Heart left ventricle (tissue), 16 donors: ENCODE results near the gene FAR2. TPM values are rescaled to one million over a fixed set of nuclear protein-coding genes. Genes with fewer than 3 reads are reported as not detected.
A peak's percentile ranks its signal among the peaks of the same experiment; 100 is the strongest.

Experiments used
- ATAC-seq, 4 donors: fragments of 200-7000 bp; cut with Tn5 transposase; one replicate each; pipeline ENCODE4 v1.9.1; 2020 to 2022; ENCODE audit warnings: moderate library complexity in 4 of 4, mild to moderate bottlenecking in 3 of 4, moderate number of reproducible peaks in 1 of 4
- DNase-seq, 5 donors: peaks; one replicate each; pipeline ENCODE4 v3.0.0-alpha.2; 2020
- H3K27ac ChIP-seq, 12 donors: fragments of 200-600 bp; sonication (generic) in 4 of 12; one replicate each; pipeline versions ENCODE4 v1.5.0 to v1.8.0; 2016 to 2022; ENCODE audit warnings: mild to moderate bottlenecking in 2 of 12
- H3K27me3 ChIP-seq, 9 donors: fragments of 200-600 bp; sonication (generic) in 2 of 9; one replicate each; pipeline versions ENCODE4 v1.5.1 to v1.8.0; 2016 to 2022; ENCODE audit warnings: mild to moderate bottlenecking in 3 of 9
- H3K36me3 ChIP-seq, 9 donors: fragments of 200-600 bp; sonication (generic) in 2 of 9; one replicate each; pipeline versions ENCODE4 v1.5.0 to v1.8.0; 2018 to 2022; ENCODE audit warnings: mild to moderate bottlenecking in 2 of 9
- H3K4me1 ChIP-seq, 12 donors: fragments of 200-600 bp; sonication (generic) in 4 of 12; one replicate each; pipeline versions ENCODE4 v1.5.0 to v1.8.0; 2016 to 2022; ENCODE audit warnings: mild to moderate bottlenecking in 3 of 12
- H3K4me3 ChIP-seq, 12 donors: fragments of 200-600 bp; sonication (generic) in 4 of 12; one replicate each; pipeline versions ENCODE4 v1.5.0 to v1.8.0; 2017 to 2022; ENCODE audit warnings: mild to moderate bottlenecking in 9 of 12, moderate library complexity in 4 of 12
- H3K9me3 ChIP-seq, 12 donors: fragments of 200-600 bp; sonication (generic) in 4 of 12; one replicate each; pipeline versions ENCODE4 v1.5.0 to v1.8.0; 2016 to 2022; ENCODE audit warnings: mild to moderate bottlenecking in 1 of 12
- POLR2A ChIP-seq, 2 donors: fragments of 450-650 bp; IDR thresholded peaks; one replicate each; pipeline ENCODE4 v1.6.1; 2017; ENCODE audit warnings: antibody characterized with exemption in 2 of 2, mild to moderate bottlenecking in 2 of 2, moderate library complexity in 2 of 2
- WGBS, 4 donors: extraction: QIAGEN DNeasy Blood & Tissue Kit in 2 of 4; methylation state at CpG; one replicate each; pipeline versions ENCODE4 v1.1.5 to v1.1.7; 2013 to 2018; 5-methylcytosine and 5-hydroxymethylcytosine counted together
- intact Hi-C, 10 donors: fragments of 100-400 bp; cut with DNase I; formaldehyde crosslinking; loops; one replicate each; pipeline versions ENCODE4 v1.11.1 to v1.14.2; 2022
- polyA plus RNA-seq, 2 donors: library from polyadenylated mRNA; stranded (reverse); fragments of 200-250 nt; gene quantifications; one replicate each; pipeline ENCODE4 v1.2.3, GENCODE V29; 2013
- total RNA-seq, 9 donors: library from RNA; depleted of rRNA in 2 of 9; stranded (reverse); fragments of >200 nt in 2 of 9; fragmentation: NEBNext Ultra II Directional in 3 of 9; extraction: Animal tissue kit (Norgen Biotek cat#: 25700) in 3 of 9; gene quantifications; one replicate each; pipeline versions ENCODE4 v1.1.0 to v1.2.4, GENCODE V29; 2016 to 2023
- TF ChIP-seq, protein P1 (sequence below), 12 donors: fragments of 200-600 bp; sonication (generic) in 4 of 12; IDR thresholded peaks; one replicate each; pipeline versions ENCODE4 v1.5.0 to v1.8.0; 2018 to 2022; ENCODE audit warnings: antibody characterized with exemption in 12 of 12, mild to moderate bottlenecking in 5 of 12
- donor health status: ischemic (EF 13 %, LVEDD 7.1; RV severe dilation, severe dysfunction).
- donor health status: healthy with polysubstance abuse.
- donor health status: DM: no; HTN: yes; CAD: no.
- donor health status: DM: no; HTN: no; CAD: no.
- donor health status: ischemic (EF 25% LVEDD 6.9; RV normal size, moderate dysfunction).
- donor health status: ischemic (EF 25% LVEDD 5.7; RV mildly dilated, moderate dysfunction).
- donor health status: healthy.
- donor health status: DM: yes; HTN: yes; CAD: no.
- donor health status: ischemic (EF 35%, LVEDD 5.7; RV mildly dilated, moderate dysfunction).
- donor health status: nonischemic (EF 11% LVEDD 7.7; RV severe dilation, severe dysfunction).
- donor health status: DM: yes; HTN: yes; CAD: no.
- donor health status: PGD.
- donor health status: ischemic (EF 29% LVEDD 5.4; RV normal size, mild dysfunction).
- donor health status: nonischemic (EF 23%, LVEDD 6.1; RV moderate dilation, normal function).

The FAR2 gene
- total and polyA plus RNA-seq, 11 donors = 1.1 to 11.6 (median 3.0) TPM

DNA sequence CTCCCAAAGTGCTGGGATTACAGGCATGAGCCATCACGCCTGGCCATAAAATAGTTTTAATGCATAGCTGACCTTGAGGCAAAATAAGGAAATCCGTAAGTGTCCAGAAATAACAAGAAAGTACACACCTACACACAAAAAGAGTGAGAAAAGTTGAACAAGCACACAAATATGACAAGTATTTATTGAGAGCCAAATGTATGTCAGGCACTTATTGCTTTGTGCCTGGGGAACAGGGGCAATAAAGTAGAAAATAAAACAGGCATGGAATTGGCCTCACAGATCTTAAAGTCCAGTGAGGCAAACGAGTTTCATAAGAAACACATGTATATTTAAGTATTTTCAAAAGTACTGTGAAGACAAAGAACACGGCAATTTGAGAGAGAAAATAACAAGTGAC lies 128.2 kb downstream of the FAR2 start:
- TF ChIP-seq, protein P1, sequence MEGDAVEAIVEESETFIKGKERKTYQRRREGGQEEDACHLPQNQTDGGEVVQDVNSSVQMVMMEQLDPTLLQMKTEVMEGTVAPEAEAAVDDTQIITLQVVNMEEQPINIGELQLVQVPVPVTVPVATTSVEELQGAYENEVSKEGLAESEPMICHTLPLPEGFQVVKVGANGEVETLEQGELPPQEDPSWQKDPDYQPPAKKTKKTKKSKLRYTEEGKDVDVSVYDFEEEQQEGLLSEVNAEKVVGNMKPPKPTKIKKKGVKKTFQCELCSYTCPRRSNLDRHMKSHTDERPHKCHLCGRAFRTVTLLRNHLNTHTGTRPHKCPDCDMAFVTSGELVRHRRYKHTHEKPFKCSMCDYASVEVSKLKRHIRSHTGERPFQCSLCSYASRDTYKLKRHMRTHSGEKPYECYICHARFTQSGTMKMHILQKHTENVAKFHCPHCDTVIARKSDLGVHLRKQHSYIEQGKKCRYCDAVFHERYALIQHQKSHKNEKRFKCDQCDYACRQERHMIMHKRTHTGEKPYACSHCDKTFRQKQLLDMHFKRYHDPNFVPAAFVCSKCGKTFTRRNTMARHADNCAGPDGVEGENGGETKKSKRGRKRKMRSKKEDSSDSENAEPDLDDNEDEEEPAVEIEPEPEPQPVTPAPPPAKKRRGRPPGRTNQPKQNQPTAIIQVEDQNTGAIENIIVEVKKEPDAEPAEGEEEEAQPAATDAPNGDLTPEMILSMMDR (IDR thresholded peaks at IDR 0.05) = no peak
- no peak for TF ChIP-seq POLR2A (IDR thresholded peaks at IDR 0.05)
- 92 to 95% (median 94%) methylated on average over 4 of the region's 4 CpGs for WGBS, 4 donors
- Histone ChIP-seq H3K27ac (no peak overlapping the region), H3K36me3 (peaks cover 0 to 14% (median 0%) of the 10 kb centered on the region in 9 donors), H3K4me3 (no peak overlapping the region), H3K27me3 (no peaks in the 10 kb centered on the region), H3K9me3 (no peaks in the 10 kb centered on the region), H3K4me1 (peaks cover 0 to 11% (median under 1%) of the 10 kb centered on the region in 12 donors)
- intact Hi-C loops = no loop called here
- no peak for DNase-seq
- ATAC-seq = no peak

DNA sequence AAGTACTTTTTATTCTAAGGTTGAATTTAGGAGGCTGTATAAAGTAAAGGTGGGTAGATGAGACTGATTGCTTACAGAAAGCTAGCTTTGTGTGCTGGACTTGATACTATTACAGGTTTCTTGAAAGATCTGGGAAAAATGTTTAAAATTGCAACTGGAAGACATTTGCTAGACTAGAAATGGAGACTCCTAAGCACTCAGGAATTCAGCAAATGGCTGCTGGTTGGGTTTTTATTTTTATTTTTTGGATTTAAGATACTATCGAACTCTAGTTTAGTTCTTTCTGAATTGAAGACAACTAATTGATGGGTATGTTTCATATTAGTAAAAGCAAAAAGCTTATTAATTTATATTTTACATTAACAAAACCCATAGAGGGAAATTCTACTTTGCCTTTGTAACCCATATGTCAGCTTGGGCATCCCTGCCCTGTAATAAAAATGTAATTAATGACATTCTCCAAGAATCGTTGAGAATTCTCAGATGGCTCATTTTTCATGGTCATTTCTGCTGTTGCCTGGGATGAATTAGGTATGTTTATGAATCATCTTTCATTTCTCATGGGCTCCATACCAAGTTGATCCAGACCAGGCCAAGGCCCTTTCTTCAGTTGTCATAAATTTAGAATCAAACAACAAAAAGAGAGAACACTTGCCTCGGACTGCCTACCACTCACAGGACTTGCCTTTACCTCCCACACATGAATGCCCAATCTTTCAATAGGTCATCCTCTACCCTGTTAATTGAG lies 129.8 kb downstream of the FAR2 start:
- H3K36me3 ChIP-seq = peaks cover 0 to 9% (median 0%) of the 10 kb centered on the region in 9 donors
- no peak overlapping the region for H3K4me3 ChIP-seq
- no peaks in the 10 kb centered on the region for H3K9me3 ChIP-seq
- WGBS, 4 donors = 75 to 83% (median 81%) methylated on average over 3 of the region's 3 CpGs
- H3K27ac ChIP-seq = no peak overlapping the region
- no peaks in the 10 kb centered on the region for H3K27me3 ChIP-seq
- TF ChIP-seq, protein P1 (IDR thresholded peaks at IDR 0.05) = no peak
- TF ChIP-seq POLR2A (IDR thresholded peaks at IDR 0.05) = no peak
- DNase-seq (no peak), ATAC-seq (no peak)
- H3K4me1 ChIP-seq = peaks cover 0 to 11% (median 2%) of the 10 kb centered on the region in 12 donors
- intact Hi-C loops = no loop called here

DNA sequence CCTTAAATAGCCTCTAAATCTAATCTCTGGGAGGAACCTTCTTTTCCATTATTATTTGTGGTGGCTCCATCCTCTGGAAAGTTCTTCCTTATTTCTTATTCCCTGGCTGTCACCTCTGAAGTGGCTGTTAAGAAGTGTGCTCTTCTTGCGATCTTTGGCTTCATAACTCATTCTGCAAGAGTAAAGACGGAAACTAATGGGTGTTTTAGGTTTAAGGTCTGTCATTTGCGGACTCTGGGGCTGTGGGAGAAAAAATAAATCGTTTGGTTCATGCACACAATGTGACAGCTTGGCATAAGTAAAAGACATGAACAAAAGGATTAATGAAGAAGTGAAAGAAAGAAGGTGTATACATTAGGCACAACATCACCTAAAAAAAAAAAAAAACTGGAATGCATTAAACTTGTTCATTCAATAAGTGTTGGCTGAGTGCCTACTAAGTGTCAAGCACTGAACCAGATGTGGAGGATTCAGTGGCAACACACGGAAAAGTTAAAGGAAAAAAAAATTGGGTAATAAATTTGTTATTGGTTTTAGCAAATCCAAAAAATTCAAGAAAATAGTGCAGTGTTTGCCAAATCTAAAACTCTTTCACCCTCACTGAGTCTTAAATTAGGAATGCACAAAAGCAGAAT lies 132.4 kb downstream of the FAR2 start:
- intact Hi-C loops = no loop called here
- no peak overlapping the region for H3K27ac ChIP-seq
- peaks cover 0 to 9% (median 0%) of the 10 kb centered on the region in 9 donors for H3K36me3 ChIP-seq
- TF ChIP-seq POLR2A (IDR thresholded peaks at IDR 0.05) = no peak
- TF ChIP-seq, protein P1 (IDR thresholded peaks at IDR 0.05) = no peak
- H3K27me3 ChIP-seq = no peaks in the 10 kb centered on the region
- no peak for ATAC-seq
- 61 to 81% (median 70%) methylated on average over 5 of the region's 5 CpGs for WGBS, 4 donors
- H3K4me1 ChIP-seq = peaks cover 0 to 14% (median 2%) of the 10 kb centered on the region in 12 donors
- no peak for DNase-seq
- no peak overlapping the region for H3K4me3 ChIP-seq
- no peaks in the 10 kb centered on the region for H3K9me3 ChIP-seq

DNA sequence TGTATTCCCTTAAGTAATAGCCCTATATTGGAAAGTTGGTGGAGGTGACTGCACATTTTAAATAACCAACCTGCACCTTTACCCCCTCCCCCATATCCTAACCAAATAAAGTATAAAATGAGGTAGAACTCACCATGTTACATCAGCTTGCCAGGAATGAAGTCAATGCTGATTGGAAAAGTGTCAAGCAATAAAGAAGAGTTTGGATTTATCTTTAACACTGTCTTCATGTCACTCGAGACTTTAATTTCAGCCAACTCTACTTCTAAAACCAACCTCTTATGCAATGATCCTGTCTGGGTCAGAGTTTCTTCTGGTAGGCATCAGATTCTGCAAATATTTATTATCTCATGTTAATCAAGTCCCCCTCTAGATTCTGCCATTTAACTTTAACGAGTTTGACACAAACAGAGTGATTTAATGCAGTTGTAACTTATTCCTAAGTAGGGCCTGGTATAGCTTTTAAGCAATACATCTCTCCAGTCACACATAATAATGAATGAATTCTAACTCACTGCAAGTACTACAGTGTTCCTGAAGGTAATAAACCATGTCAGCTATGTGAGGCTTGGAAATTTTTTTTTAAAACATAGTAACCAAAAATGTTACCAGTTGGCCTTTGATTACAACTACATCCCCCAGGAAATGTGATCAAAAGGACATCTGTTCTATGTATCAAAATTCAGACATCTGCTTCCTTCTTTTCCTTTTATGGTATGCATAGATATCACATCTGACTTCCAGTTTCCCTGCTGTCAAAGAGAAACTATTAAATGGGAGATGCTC lies 133.1 kb downstream of the FAR2 start:
- peaks cover 0 to 14% (median 2%) of the 10 kb centered on the region in 12 donors for H3K4me1 ChIP-seq
- 50 to 62% (median 56%) methylated on average over 2 of the region's 2 CpGs for WGBS, 4 donors
- no peaks in the 10 kb centered on the region for H3K27me3 ChIP-seq
- intact Hi-C loops = no loop called here
- TF ChIP-seq, protein P1 (IDR thresholded peaks at IDR 0.05) = no peak
- TF ChIP-seq POLR2A (IDR thresholded peaks at IDR 0.05) = no peak
- H3K36me3 ChIP-seq = peaks cover 0 to 9% (median 0%) of the 10 kb centered on the region in 9 donors
- no peak overlapping the region for H3K27ac ChIP-seq
- ATAC-seq = peak in 1 of 4 donors; percentile 56
- DNase-seq = no peak
- H3K4me3 ChIP-seq = no peak overlapping the region
- no peaks in the 10 kb centered on the region for H3K9me3 ChIP-seq
